ENCODE data around the gene DNAJB12.

DNAJB12 gene

DNA sequence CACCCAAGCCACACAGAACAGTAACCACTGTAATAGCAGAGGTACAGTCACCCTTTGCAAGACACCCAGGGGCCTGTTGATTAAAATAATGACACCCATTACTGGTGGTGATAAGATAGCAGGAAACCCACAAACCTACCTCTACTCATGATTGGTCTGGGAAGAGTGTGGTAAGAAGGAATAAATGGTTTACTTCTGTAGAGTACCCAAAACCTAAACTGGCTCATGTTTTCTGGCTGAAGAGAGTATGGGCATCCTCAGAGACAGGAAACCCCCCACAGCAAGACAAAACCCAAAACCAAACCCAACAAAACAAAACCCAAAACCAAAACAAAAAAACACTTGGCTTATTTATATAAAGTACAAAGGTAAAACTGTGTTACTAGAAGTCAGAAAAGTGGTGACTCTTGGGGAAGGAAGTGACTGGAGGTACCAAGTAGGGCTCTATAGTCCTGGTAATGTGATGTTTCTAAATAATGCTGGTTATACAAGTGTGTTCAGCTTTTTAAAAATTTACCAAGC, 15.5 kb upstream of the DNAJB12 start:
- TF ChIP-seq, protein P1, sequence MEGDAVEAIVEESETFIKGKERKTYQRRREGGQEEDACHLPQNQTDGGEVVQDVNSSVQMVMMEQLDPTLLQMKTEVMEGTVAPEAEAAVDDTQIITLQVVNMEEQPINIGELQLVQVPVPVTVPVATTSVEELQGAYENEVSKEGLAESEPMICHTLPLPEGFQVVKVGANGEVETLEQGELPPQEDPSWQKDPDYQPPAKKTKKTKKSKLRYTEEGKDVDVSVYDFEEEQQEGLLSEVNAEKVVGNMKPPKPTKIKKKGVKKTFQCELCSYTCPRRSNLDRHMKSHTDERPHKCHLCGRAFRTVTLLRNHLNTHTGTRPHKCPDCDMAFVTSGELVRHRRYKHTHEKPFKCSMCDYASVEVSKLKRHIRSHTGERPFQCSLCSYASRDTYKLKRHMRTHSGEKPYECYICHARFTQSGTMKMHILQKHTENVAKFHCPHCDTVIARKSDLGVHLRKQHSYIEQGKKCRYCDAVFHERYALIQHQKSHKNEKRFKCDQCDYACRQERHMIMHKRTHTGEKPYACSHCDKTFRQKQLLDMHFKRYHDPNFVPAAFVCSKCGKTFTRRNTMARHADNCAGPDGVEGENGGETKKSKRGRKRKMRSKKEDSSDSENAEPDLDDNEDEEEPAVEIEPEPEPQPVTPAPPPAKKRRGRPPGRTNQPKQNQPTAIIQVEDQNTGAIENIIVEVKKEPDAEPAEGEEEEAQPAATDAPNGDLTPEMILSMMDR (conservative IDR thresholded peaks at IDR 0.05; ENCODE audit: low read length) = no peak
- no peak overlapping the region for H3K4me3 ChIP-seq (ENCODE audit: low read length)
- DNase-seq (ENCODE audit: low read depth) = no peak

GRCh38 chr10:72367301-72367960, 12.7 kb upstream of the DNAJB12 start:
- DNase-seq (ENCODE audit: low read depth) = no peak
- TF ChIP-seq, protein P1 (conservative IDR thresholded peaks at IDR 0.05; ENCODE audit: low read length) = no peak
- no peak overlapping the region for H3K4me3 ChIP-seq (ENCODE audit: low read length)

DNA sequence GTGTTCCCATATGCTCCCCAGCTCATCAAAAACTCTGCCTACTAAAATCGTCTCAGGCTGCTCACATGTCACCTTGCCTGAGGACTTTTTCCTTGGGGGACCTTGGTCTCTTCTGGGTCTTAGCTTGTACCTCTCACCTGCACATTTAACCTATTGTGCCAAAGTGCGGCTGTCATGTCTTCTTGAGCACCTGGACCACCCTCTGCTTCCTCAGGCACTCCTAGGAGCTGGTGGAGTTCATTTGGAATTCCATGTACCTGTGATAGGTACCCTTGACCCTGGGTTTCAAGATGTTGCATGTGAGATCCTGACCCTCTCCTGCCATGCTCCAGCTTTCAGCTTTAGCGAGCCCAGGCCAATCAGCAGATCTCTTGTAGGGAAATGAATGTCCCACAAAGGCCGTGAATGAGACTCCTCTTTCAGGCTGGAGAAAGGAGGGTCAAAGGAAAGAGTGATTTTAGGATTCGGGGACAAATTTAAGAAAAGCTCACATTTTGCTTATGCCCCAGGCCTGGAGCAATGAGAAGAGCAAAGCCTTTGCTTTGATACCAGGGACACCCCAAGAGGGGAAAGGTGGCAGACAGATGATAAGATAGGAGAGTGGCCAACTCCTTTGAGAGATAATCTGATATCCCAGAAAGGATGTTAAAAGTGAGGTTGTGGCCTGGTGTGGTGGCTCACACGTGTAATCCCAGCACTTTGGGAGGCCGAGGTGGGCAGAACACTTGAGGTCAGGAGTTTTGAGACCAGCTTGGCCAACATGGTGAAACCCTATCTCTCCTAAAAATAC, 10.6 kb upstream of the DNAJB12 start:
- no peak overlapping the region for H3K4me3 ChIP-seq (ENCODE audit: low read length)
- TF ChIP-seq, protein P1 (conservative IDR thresholded peaks at IDR 0.05; ENCODE audit: low read length) = no peak
- no peak for DNase-seq (ENCODE audit: low read depth)

GRCh38 chr10:72364239-72364777, 9.6 kb upstream of the DNAJB12 start:
- no peak overlapping the region for H3K4me3 ChIP-seq (ENCODE audit: low read length)
- peak; percentile 93 for DNase-seq (ENCODE audit: low read depth)
- TF ChIP-seq, protein P1 (conservative IDR thresholded peaks at IDR 0.05; ENCODE audit: low read length) = peak; percentile 95

DNA sequence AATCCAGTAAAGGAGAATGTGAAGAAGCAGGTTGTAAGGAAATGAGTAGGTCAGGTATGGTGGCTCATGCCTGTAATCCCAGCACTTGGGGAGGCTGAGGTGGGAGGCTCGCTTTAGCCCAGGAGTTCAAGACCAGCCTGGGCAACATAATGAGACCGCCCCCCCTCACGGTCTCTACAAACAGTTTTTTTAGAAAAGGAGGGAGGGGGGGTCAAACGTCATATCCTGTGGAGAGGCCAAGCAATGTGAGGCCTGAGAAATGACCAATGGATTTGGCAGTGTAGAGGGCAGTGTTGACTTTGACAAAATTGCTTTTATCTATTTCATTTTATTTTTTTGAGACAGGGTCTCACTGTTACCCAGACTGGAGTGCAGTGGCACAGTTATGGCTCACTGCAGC, 2.3 kb upstream of the DNAJB12 start:
- TF ChIP-seq, protein P1 (conservative IDR thresholded peaks at IDR 0.05; ENCODE audit: low read length) = no peak

DNA sequence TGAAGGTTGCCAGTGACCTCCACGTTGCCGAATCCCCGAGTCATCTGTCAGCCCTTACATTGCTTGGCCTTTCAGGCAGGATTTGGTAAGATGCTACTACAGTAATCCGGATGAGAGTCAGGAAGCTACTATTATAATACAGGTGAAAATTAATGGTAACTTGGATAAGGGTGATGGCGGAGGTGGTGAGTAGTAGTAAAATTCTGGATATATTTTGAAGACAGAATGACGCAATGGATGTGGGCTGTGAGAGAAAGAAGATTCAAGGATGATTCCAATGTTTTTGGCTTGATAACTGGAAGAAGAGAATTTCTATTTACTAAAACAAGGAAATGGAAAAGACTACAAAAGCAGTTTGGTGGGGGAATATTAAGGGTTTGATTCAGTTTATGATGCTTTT, 1.4 kb upstream of the DNAJB12 start:
- TF ChIP-seq, protein P1 (conservative IDR thresholded peaks at IDR 0.05; ENCODE audit: low read length) = no peak
- no peak overlapping the region for H3K4me3 ChIP-seq (ENCODE audit: low read length)
- DNase-seq (ENCODE audit: low read depth) = no peak

More for the DNA sequence above, 2.3 kb upstream of the DNAJB12 start:
- H3K4me3 ChIP-seq (ENCODE audit: low read length) = no peak overlapping the region
- no peak for DNase-seq (ENCODE audit: low read depth)

Data from AG10803 (cell line).